A549 (cell line): ENCODE results near the gene KRT6B. TPM values are rescaled to one million over a fixed set of nuclear protein-coding genes. Genes with fewer than 3 reads are reported as not detected.
"Not testable (repeated sequence)": the region's sequence is repeated elsewhere in the genome, so short reads cannot be mapped to it uniquely, and the experiment has no call there.

ENCODE experiments used
- ATAC-seq, 2 experiments: fragments of 200-7000 bp in 1 of 2; fragments of >200 bp in 1 of 2; cut with Nextera tagmentation in 1 of 2; cut with Tn5 transposase in 1 of 2; 3 replicates each; pipeline versions ENCODE4 v1.8.0 to v1.9.1; 2018 to 2020; ENCODE audit warnings: mild to moderate bottlenecking in 1 of 2, moderate library complexity in 1 of 2
- CTCF ChIA-PET: fragments of 300-600 bp; sonication (Branson Sonifier 250); formaldehyde crosslinking; extraction: SDS; loops from one replicate; lab custom pipeline; 2021; ENCODE audit warnings: antibody characterized with exemption, inconsistent platforms; lab: Yijun Ruan, JAX
- POLR2A ChIA-PET: fragments of 350-600 bp; formaldehyde crosslinking; extraction: SDS; loops from one replicate; lab custom pipeline; 2021; ENCODE audit warnings: antibody characterized with exemption, inconsistent platforms; lab: Yijun Ruan, JAX
- DNase-seq, 2 experiments: peaks; one replicate each; pipeline versions ENCODE4 v3.0.0 to v3.0.0-alpha.2; 2011 to 2016; ENCODE audit warnings: low read depth in 1 of 2, low spot score in 1 of 2
- FAIRE-seq: peaks from 2 replicates; lab custom pipeline; 2011; peaks lifted over from hg19 to GRCh38; lab: Jason Lieb, UNC
- H3K27ac ChIP-seq, 2 experiments: fragments of >200 bp; sonication (Bioruptor Twin); formaldehyde crosslinking; 3 replicates each; pipeline ENCODE4 v1.5.1; 2016 to 2017
- H3K4me1 ChIP-seq: fragments of >200 bp; sonication (Bioruptor Twin); formaldehyde crosslinking; 3 replicates; pipeline ENCODE4 v1.6.1; 2016
- H3K4me2 ChIP-seq: fragments of >200 bp; sonication (Bioruptor Twin); formaldehyde crosslinking; 3 replicates; pipeline ENCODE4 v1.6.1; 2016
- H3K4me3 ChIP-seq: fragments of >200 bp; sonication (Bioruptor Twin); formaldehyde crosslinking; 3 replicates; pipeline ENCODE4 v1.5.1; 2016
- H3K9me3 ChIP-seq: fragments of >200 bp; sonication (Bioruptor Twin); formaldehyde crosslinking; 3 replicates; pipeline ENCODE4 v1.6.1; 2016
- EHF ChIP-seq: fragments of 250-450 bp; sonication (Bioruptor Pico); IDR thresholded peaks from 2 replicates; pipeline ENCODE4 v1.5.0; 2020; ENCODE audit warnings: mild to moderate bottlenecking
- HOXA7 ChIP-seq: fragments of 250-450 bp; sonication (Bioruptor Pico); IDR thresholded peaks from 2 replicates; pipeline ENCODE4 v1.5.0; 2020; ENCODE audit warnings: mild to moderate bottlenecking, moderate library complexity
- HOXB5 ChIP-seq: fragments of 250-450 bp; sonication (Bioruptor Pico); IDR thresholded peaks from 2 replicates; pipeline ENCODE4 v1.5.0; 2020; ENCODE audit warnings: mild to moderate bottlenecking, moderate library complexity
- JUN ChIP-seq, 2 experiments: fragments of >200 bp; sonication (Bioruptor Twin); formaldehyde crosslinking; IDR thresholded peaks; 2 replicates in 1 of 2; 3 replicates in 1 of 2; pipeline ENCODE4 v1.6.1; 2016 to 2017
- MAZ ChIP-seq: fragments of 150-350 bp; IDR thresholded peaks from 2 replicates; pipeline ENCODE4 v1.6.1; 2014; ENCODE audit warnings: antibody characterized with exemption, low read depth, low read length, borderline replicate concordance
- NPAS2 ChIP-seq: fragments of 250-450 bp; sonication (Bioruptor Pico); IDR thresholded peaks from 2 replicates; pipeline ENCODE4 v1.8.0; 2022; ENCODE audit warnings: mild to moderate bottlenecking, moderate library complexity, borderline replicate concordance
- RAD21 ChIP-seq, 2 experiments: fragments of >200 bp in 1 of 2; sonication (Bioruptor Twin) in 1 of 2; formaldehyde crosslinking in 1 of 2; IDR thresholded peaks in 1 of 2; conservative IDR thresholded peaks in 1 of 2; 2 replicates in 1 of 2; 3 replicates in 1 of 2; pipeline ENCODE4 v1.6.1; 2012 to 2018; ENCODE audit warnings: inconsistent platforms in 1 of 2
- RFX5 ChIP-seq: fragments of 450-650 bp; IDR thresholded peaks from 2 replicates; pipeline ENCODE4 v1.7.1; 2014; ENCODE audit warnings: antibody characterized with exemption, mild to moderate bottlenecking, moderate library complexity
- RNF2 ChIP-seq: fragments of 200-600 bp; sonication (generic); IDR thresholded peaks from 2 replicates; pipeline ENCODE4 v1.6.1; 2016; ENCODE audit warnings: low read depth, mild to moderate bottlenecking, antibody characterized with exemption, moderate library complexity, borderline replicate concordance
- TFCP2L1 ChIP-seq: fragments of 250-450 bp; sonication (Bioruptor Pico); IDR thresholded peaks from 2 replicates; pipeline ENCODE4 v1.5.0; 2021; ENCODE audit warnings: mild to moderate bottlenecking
- WGBS: methylation state at CpG from one replicate; pipeline ENCODE4 v1.1.6; 2017; ENCODE audit errors: missing lambda C conversion rate; 5-methylcytosine and 5-hydroxymethylcytosine counted together
- polyA plus RNA-seq, 4 experiments: library from polyadenylated mRNA; depleted of rRNA in 3 of 4; stranded (reverse); fragments of >200 nt; fragmentation: RNase III in 1 of 4; extraction: RNeasy Plus Mini Kit Qiagen cat#74134 plus additional on column Dnase treatment in 1 of 4; gene quantifications; 2 replicates in 3 of 4; 3 replicates in 1 of 4; pipeline ENCODE4 v1.2.3, GENCODE V29; 2011 to 2017
- TF ChIP-seq, protein P1 (sequence below): fragments of 200-600 bp; sonication (generic); IDR thresholded peaks from 2 replicates; pipeline ENCODE4 v1.6.1; 2016; ENCODE audit warnings: antibody characterized with exemption, mild to moderate bottlenecking, moderate library complexity
- TF ChIP-seq, protein P2 (sequence below): fragments of >200 bp; sonication (Bioruptor Twin); formaldehyde crosslinking; IDR thresholded peaks from 2 replicates; pipeline ENCODE4 v1.6.1; 2016
- TF ChIP-seq, protein P3 (sequence below): fragments of >200 bp; sonication (Bioruptor Twin); formaldehyde crosslinking; IDR thresholded peaks from 3 replicates; pipeline ENCODE4 v1.6.1; 2016

The KRT6B gene
- polyA plus RNA-seq, 2 of the 4 experiments (the other 2 are of a cell fraction): not detected

DNA sequence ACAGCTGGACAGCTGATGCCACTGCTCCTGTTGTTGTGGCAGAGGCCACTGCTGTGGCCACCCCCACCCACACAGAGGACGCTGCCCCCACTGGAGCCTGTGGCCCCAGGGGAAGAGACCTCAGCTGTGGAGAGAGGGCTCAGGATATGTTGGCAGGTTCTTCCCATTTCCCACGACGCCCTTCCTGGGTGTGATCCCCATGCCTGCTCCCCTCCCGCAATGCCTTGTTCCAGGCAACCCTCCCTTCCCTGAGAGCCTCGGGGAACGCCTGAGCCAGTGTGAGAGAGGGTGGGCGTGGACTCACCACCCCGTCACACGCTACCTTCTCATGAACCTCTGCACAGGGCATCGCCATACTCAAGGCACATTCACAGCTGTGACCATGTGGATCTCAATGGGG is 40.1 kb downstream of the KRT6B start (continued):
- TF ChIP-seq, protein P1, sequence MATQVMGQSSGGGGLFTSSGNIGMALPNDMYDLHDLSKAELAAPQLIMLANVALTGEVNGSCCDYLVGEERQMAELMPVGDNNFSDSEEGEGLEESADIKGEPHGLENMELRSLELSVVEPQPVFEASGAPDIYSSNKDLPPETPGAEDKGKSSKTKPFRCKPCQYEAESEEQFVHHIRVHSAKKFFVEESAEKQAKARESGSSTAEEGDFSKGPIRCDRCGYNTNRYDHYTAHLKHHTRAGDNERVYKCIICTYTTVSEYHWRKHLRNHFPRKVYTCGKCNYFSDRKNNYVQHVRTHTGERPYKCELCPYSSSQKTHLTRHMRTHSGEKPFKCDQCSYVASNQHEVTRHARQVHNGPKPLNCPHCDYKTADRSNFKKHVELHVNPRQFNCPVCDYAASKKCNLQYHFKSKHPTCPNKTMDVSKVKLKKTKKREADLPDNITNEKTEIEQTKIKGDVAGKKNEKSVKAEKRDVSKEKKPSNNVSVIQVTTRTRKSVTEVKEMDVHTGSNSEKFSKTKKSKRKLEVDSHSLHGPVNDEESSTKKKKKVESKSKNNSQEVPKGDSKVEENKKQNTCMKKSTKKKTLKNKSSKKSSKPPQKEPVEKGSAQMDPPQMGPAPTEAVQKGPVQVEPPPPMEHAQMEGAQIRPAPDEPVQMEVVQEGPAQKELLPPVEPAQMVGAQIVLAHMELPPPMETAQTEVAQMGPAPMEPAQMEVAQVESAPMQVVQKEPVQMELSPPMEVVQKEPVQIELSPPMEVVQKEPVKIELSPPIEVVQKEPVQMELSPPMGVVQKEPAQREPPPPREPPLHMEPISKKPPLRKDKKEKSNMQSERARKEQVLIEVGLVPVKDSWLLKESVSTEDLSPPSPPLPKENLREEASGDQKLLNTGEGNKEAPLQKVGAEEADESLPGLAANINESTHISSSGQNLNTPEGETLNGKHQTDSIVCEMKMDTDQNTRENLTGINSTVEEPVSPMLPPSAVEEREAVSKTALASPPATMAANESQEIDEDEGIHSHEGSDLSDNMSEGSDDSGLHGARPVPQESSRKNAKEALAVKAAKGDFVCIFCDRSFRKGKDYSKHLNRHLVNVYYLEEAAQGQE: no peak
- no peak for TF ChIP-seq TFCP2L1
- TF ChIP-seq, protein P2, sequence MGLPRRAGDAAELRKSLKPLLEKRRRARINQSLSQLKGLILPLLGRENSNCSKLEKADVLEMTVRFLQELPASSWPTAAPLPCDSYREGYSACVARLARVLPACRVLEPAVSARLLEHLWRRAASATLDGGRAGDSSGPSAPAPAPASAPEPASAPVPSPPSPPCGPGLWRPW: no peak
- no peak for TF ChIP-seq MAZ
- no peak for TF ChIP-seq RNF2
- no peak for TF ChIP-seq HOXB5 (CRISPR knock-in tag)
- TF ChIP-seq EHF (CRISPR knock-in tag): no peak

DNA sequence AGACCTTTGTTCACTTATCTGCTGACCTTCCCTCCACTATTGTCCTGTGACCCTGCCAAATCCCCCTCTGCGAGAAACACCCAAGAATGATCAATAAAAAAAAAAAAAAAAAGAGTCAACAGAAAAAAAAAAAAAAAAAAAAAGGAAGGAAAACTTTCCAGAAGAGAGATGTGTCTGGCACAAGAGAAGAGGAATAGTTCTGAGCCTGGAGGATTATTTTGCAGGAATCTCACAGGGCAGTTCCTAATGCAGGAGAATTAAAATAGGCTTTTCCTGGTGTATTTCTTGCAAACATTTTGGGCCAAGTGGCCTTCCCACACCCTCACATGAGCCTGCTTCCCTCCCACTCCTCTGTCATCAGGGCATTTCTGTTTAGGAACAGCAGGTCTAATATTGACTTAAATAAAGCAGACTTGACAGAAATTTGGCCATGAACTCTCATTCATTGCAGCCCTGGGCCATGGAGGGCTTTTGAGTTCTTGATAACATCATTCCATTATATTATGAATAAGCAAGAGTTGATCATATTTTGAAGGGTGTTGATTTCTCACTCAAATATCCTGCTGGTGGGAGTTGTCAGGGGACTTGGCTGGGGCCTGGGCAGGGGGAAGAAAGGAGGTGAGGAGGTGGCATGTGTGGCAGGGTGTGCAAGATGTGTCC is 41.2 kb downstream of the KRT6B start:
- H3K4me3 ChIP-seq, POLR2A ChIA-PET, H3K27ac ChIP-seq, H3K4me2 ChIP-seq, ATAC-seq, FAIRE-seq, DNase-seq, H3K9me3 ChIP-seq: not testable (repeated sequence)
- WGBS: 100% methylated on average over 1 of the region's 1 CpG
- H3K4me1 ChIP-seq: peaks cover 17% of the 10 kb centered on the region; the same call in 1 of the 3 replicates
- CTCF ChIA-PET: interaction anchor here (0.9 kb wide), 1 partner anchor 20 kb away, joined by 3 read pairs; no protein-coding TSS in a partner anchor

DNA sequence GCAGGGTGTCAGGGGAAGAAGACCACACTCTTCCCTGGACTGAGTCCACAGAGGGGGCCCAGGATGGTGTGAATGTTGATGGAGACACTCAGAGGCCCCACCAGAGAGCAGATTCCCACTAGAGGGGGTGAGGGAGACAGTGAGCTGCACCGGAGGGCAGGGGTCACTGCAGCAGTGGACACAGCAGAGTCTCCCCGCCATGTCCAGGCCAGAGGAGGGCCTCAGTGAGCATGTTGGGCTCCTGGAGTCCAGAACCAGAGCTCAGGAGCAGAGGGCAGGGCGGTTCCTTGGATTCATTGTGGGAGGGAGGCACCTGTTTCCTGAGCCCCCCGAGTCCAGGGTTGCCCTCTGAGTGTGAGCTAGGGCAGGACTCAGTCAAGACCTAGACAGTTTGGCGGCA is 44.0 kb downstream of the KRT6B start:
- H3K9me3 ChIP-seq: no peaks in the 10 kb centered on the region
- no peak overlapping the region for H3K4me3 ChIP-seq
- POLR2A ChIA-PET: no interaction called here
- H3K4me2 ChIP-seq: no peak overlapping the region
- ATAC-seq: peak; percentile 41 to 70; a peak in 5 of 6 replicates
- no peak for TF ChIP-seq NPAS2 (CRISPR knock-in tag)
- peak in 1 of 2 experiments; percentile 16; a peak in 2 of 5 replicates for TF ChIP-seq RAD21 (conservative IDR thresholded peaks at IDR 0.05 in 1 of 2, IDR thresholded peaks at IDR 0.05 in 1 of 2)
- TF ChIP-seq, all 56 proteins: peak for 1
- H3K27ac ChIP-seq: no peak overlapping the region
- peaks cover 1% of the 10 kb centered on the region; the same call in 1 of the 3 replicates for H3K4me1 ChIP-seq
- DNase-seq: peak in 1 of 2 experiments; percentile 26
- CTCF ChIA-PET: interaction anchor here (1.1 to 1.4 kb wide), 2 partner anchors 99 to 463 kb away, joined by 4 read pairs; no protein-coding TSS in a partner anchor
- WGBS: 84% methylated on average over 4 of the region's 5 CpGs
- no peak for FAIRE-seq

DNA sequence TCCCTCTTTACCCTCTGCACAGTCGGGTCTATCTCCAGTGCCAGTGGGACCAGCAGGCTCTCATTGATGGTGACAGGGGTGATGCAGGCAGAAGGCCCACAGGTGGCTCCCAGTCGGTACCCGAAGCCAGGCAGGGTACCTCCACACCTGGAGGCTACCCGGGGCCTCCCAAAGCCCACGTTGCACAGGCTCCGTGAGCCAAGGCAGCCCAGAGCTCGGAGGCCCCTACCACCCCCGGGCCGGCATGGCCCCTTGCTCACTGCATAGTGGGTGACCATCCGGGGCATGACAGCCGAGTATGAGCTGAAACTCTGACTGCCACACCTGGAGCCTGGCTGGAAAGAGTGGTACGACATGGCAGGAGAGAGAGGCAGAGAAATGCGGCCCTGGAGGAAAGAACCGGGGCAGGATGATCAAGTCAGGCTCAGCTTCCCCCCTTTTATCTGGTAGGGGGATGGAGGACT is 46.0 kb downstream of the KRT6B start, which contains the start of gene KRT82:
KRT82 (minus strand) TSS at position 414 of the 464 bp plus-strand sequence; CDS start at position 356, 58 bp downstream.
- ChIA-PET POLR2A (no interaction called here), CTCF (interaction anchor here (1.2 to 1.5 kb wide), 2 partner anchors 78 to 249 kb away, joined by 3 read pairs; no protein-coding TSS in a partner anchor)

More for the DNA sequence above, 46.0 kb downstream of the KRT6B start, which contains the start of gene KRT82:
- H3K4me2 ChIP-seq: no peak within 1 kb of the TSS
- no peaks in the 10 kb centered on the region for H3K9me3 ChIP-seq
- no peaks in the 10 kb centered on the region for H3K4me1 ChIP-seq
- ATAC-seq (no peak), FAIRE-seq (no peak), DNase-seq (no peak)
- H3K27ac ChIP-seq: no peak within 1 kb of the TSS
- H3K4me3 ChIP-seq: no peak within 1 kb of the TSS
- WGBS: 83% methylated on average over 7 of the region's 14 CpGs
- TF ChIP-seq RFX5 (no peak), HOXA7 (CRISPR knock-in tag) (no peak), JUN (IDR thresholded peaks at IDR 0.05) (no peak)
- TF ChIP-seq, protein P3, sequence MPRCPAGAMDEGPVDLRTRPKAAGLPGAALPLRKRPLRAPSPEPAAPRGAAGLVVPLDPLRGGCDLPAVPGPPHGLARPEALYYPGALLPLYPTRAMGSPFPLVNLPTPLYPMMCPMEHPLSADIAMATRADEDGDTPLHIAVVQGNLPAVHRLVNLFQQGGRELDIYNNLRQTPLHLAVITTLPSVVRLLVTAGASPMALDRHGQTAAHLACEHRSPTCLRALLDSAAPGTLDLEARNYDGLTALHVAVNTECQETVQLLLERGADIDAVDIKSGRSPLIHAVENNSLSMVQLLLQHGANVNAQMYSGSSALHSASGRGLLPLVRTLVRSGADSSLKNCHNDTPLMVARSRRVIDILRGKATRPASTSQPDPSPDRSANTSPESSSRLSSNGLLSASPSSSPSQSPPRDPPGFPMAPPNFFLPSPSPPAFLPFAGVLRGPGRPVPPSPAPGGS: no peak
